Measurements from ENCODE around the gene SMIM10L2A.
"Not testable (repeated sequence)": the region's sequence is repeated elsewhere in the genome, so short reads cannot be mapped to it uniquely, and the experiment has no call there.

Gene SMIM10L2A

DNA sequence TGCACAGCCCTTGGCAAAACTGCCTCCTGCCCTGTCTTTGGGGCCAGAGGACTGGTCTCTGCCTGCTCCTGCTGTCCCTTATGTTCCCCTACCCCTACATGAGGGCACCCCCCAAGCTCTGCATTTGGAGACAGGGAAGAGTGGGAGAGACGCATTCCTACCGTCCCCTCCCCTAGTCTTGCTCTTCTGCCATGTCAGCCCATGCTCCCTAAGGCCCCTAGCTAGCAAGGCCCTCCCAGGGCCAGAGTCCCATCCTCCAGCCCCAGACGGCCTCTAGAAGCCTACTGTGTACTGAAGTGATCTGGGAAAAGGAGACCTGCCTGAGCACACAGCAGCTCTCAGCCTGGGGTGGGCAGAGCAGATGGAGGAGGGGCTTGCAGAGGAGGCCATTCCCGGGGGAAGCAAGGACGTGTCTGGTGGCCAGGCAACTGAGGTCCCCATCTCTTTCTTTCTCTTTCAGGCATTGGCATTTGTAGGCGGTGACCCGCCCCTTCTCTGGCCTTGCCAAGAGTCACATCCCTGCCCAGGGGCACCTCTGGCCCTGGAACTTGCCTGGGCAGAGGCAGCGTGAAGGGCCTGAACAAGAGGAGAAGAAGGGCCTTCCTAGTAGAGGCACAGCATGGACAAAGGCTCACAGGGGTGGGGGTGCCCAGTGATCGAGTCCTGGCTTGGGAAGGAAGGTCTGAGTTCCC is 1.6 kb downstream of the SMIM10L2A start:
- DNase-seq: not testable (repeated sequence)

DNA sequence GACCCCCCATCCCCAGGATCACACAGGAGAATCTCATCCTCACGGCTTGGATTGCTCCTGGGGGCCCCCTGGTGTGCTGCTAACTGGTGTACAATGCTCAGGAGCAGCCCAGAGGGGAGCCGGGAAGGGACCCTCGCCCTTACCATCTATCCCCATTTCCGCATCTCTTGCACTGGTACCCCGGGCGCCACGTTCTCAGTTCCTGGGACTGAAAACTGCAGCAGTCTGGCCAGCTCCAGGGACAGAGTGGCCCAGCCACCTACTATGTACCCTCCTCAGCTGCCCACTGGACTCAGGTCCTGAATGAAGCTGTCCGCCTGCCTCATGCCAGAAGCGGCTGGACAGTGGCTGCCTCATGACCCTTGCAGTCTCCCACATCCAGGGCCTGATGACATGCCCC is 2.7 kb downstream of the SMIM10L2A start:
- no peak for DNase-seq

- no peak for DNase-seq
Measured at GRCh38 chrX:135425026-135425965, 3.6 kb downstream of the SMIM10L2A start.

GRCh38 chrX:135429429-135429828 is 7.7 kb downstream of the SMIM10L2A start:
- DNase-seq: no peak

DNA sequence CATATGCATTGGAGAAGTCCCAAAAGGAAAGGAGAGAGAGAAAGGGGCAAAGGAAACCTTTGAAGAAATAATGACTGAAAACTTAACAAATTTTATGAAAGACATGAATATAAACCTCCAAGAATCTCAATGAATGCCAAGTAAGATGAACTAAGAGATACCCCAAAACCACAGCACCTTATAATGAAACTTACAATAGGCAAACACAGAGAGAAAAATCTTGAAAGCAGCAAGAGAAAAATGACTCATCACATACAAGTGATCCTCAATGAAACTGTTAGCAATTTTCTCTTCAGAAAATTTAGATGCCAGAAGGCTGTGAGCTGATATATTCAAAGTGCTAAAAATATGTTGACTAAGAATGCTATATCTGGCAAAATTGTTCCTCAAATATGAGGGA is 10.1 kb downstream of the SMIM10L2A start:
- DNase-seq: no peak

DNA sequence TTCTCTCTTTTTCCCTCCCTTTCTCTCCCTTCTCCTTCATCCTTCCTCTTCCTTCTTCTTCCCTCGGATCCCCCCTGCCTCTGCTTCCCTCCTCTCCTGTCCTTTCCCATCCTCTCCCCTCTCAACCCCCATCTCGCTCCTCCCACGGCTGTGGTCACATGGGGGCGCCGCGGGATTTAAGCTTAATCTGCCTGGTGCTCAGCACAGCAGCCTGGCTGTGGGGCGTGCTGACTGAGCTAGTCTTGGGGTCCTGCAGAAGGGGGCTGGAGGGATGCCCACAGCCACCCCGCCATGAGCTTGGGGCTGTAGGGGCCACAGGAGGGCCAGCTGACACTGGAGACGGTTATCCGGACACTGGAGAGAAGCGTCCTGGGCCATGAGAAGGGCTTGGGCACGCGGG is 10.7 kb downstream of the SMIM10L2A start:
- DNase-seq: no peak

GRCh38 chrX:135432881-135433521 is 11.3 kb downstream of the SMIM10L2A start:
- no peak for DNase-seq

- DNase-seq: no peak
Measured at GRCh38 chrX:135433531-135434257, 11.9 kb downstream of the SMIM10L2A start.

DNA sequence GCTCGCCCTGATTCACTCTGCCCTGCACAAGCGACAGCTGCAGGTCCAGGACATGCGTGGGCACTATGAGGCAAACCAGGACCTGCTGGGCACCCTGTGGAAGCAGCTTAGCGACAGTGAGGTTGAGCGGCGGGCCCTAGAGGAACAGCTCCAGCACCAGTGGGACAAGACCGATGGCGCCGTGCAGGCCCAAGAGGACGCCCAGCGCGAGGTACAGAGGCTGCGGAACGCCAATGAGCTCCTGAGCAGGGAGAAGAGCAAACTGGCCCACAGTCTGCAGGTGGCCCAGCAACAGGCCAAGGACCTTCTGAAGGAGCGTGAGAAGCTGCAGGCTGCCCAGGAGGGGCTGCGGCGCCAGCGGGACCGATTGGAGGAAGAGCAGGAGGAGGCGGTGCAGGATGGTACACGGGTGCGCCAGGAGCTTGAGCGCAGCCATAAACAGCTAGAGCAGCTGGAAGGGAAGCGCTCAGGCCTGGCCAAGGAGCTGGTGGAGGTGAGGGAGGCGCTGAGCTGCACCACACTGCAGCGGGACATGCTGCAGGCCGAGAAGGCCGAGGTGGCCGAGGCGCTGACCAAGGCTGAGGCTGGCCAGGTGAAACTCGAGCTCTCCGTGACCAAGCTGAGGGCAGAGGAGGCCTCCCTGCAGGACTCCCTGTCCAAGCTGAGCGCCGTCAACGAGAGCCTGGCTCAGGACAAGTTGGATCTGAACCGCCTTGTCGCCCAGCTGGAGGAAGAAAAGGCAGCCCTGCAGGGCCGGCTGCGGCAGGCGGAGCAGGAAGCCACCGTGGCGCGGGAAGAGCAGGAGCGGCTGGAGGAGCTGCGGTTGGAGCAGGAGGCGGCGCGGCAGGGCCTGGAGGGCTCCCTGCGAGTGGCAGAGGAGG is 12.8 kb downstream of the SMIM10L2A start:
- no peak for DNase-seq

- no peak for DNase-seq
Measured at GRCh38 chrX:135435139-135435922, 13.6 kb downstream of the SMIM10L2A start.

DNA sequence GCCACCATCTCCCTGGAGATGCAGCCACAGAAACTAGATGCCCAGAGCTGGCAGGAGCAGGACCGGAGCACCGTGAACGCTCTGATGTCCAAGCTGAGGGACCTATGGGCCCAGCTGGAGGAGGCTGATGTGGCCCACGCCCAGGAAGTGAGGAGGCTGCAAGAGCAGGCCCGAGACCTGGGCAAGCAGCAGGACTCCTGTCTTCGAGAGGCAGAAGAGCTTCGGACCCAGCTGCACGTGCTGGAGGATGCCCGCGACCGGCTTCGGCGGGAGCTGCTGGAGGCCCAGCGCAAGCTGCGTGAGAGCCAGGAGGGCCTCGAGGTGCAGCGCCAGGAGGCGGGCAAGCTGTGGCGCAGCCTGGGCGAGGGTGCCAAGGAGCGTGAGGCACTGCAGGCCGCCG is 14.2 kb downstream of the SMIM10L2A start:
- no peak for DNase-seq

GRCh38 chrX:135436456-135436855 is 14.7 kb downstream of the SMIM10L2A start:
- no peak for DNase-seq

DNA sequence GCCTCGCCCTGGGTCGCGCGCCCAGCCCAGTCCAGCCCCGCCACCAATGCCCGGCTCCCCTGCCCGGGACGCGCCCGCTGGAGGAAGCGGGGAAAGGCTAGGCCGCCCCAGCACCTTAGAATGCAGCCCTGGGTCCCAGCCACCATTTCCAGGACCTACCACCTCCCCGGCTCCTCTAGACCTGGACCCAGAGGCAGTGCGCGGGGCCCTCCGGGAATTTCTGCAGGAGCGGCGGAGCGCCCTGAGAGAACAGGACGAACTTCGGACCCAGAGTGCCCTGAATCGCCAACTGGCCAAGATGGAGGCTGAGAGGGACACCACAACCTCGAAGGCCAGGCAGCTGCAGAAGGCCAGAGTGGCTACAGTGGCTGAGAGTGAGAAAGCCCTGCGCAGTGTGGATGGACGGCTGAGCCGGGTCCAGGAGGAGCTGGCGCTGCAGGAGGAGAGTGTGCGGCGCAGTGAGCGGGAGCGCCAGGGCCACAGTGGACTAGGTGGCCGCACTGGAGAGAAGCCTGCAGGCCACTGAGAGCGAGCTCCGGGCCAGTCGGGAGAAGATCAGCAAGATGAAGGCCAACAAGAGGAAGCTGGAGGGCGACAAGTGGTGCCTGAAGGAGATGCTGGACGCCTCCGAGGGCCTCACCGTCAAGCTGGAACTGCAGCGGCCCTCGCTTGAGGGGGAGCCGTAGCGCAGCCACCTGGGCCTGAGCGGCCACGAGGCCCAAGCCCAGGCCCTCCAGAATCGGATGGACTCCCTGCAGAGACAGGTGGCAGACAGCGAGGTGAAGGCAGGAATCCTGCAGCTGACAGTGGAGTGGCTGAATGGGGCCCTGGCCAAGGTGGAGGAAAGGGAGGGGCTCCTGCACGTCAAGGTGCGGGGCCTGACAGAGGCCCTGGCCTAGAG is 15.5 kb downstream of the SMIM10L2A start:
- DNase-seq: no peak

GRCh38 chrX:135437867-135438733 is 16.4 kb downstream of the SMIM10L2A start:
- no peak for DNase-seq

DNA sequence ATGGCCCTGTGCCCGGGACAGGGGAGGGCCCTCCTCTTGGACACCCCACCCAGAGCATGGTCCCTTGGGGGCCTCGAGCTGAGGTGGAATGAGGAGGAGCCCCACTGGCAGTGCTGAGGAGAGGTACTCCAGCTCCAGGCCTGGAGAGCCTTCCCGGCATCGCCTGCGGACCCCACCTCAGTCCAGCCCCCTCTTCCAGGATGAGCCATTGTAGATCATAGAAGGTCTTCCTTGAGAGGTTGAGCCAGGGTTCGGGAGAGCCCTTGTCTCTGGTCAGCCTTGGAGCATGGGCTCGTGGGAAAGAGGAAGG is 16.9 kb downstream of the SMIM10L2A start:
- no peak for DNase-seq

DNA sequence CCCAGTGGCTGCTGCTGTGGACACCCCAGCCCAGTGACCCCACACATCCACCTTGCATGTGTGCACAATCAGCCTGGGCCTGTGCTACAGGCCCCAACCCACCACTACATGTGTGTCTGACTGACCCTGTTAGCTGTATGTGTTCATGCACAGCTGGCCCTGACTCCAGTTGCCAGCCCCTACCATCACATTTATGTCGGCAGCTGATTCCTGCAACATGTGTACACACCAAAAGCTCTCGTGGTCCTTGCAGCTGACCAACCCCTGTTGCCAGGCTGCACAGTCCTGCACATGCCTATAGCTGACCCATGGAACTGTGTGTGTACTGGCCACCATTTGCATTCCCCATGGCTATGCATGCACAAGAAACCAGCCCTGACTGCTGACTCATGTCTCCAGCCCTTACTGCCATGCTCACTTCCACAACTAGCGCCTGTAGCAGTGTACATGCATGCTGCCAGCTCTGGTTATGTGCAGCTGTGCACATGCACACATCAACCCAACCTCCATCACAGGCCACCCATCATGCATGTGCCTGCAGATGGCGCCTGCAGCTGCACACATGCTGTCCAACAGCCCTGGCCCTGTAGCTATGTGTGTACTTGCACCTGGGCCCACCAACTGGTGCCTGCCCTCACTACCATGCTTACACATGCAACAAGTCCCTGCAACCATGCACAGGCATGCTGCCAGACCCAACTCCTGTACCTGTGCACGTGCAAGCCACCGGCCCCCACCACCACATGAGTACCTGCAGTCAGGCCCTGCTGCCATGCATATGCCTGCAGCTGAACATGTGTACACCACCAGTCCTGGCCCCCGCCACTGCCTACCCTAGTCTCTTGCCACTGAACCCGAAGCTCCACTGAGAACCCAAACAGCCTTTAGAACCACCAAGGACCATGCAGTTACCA is 28.1 kb downstream of the SMIM10L2A start:
- no peak for DNase-seq

GRCh38 chrX:135453381-135453780 is 31.6 kb downstream of the SMIM10L2A start:
- no peak for DNase-seq

DNA sequence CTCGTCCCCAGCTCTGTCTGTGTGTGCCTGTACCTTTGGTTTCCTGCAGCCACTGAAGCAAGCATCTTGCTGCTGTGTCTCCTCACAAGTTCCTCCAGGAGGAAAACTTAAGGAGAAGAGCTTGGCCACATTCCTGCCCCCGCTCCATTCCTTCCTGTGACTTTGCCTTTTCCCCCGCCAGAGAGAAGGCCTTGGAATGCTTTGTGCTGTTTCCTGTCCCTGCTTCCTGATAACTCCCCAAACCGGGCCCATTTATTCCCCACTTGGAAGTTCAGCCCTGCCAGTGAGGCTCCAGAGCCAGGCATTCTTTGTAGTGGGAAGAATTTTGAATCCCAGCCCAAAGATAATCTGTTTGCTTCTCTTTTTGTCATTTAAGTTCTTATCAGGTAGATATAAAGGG is 33.1 kb downstream of the SMIM10L2A start:
- no peak for DNase-seq
